Inferior parietal cortex (tissue), 1 donor: ENCODE results near the gene DEFB131A.
"Not testable (repeated sequence)": the region's sequence is repeated elsewhere in the genome, so short reads cannot be mapped to it uniquely, and the experiment has no call there.

Experiments
- DNase-seq: peaks from one replicate; pipeline ENCODE4 v3.0.0-alpha.2; 2016; ENCODE audit errors: extremely low spot score

The DEFB131A gene, protein sequence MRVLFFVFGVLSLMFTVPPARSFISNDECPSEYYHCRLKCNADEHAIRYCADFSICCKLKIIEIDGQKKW

DNA sequence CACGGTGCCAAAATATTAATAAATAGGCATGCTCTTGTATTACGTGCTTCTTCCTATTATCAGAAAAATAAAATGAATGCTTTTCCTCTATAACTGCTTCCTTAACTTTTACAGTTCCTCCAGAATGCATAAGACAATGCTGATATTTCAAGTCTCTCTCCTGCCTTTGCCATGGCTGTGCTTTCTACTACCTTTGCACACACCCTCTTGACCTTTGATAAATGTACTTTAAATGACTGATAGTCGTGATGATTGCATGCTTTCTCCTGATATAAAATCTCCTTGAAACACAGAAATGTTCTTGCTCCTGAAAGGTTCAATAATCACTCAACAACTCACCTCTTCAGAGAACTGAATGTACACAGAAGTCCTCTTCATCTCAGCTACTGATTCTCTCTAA lies at the start of gene DEFB131A:
Gene DEFB131A (plus strand): TSS at position 301 of the 400 bp plus-strand sequence. CDS start 120 bp downstream, outside the sequence.
- not testable (repeated sequence) for DNase-seq

DNA sequence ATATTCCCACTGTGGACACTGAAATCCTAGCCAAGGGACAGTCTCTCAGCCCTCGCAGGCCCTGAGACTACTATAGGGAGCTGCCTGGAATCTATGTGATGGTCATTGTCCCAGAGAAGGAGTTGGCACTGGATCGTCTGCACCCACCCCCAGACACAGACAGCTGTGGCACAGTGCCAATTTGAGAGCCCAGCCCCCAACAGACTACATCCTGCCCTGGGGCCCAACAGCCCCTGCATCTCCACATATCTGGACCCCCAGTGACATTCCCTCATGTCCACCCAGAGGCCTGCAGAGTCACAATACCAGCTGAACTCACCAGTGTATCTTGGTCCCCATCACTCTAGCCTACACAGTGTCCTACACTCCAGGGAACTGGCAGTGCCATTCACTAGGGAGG lies 38.4 kb upstream of the DEFB131A start:
- not testable (repeated sequence) for DNase-seq

DNA sequence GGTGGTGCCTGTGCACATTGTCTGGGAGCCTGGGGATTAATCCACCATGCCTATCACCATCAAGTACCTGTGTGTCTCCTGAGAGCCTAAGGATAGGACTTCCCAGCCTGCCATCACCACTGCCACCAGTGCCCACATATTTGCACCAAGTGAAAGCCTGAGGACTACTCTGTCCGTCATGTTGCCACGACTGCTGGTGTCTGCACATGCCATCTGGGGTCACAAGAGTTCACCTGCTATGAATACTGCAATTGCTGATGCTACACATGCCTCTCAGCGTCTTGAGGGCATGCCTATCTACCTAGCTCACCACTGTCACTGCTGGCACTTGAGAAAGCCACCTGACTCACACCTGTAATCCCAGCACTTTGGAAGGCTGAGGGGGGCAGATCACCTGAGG lies 37.7 kb upstream of the DEFB131A start:
- not testable (repeated sequence) for DNase-seq

- no peak for DNase-seq
Observed at GRCh38 chr4:9409793-9410192, 34.4 kb upstream of the DEFB131A start.

DNA sequence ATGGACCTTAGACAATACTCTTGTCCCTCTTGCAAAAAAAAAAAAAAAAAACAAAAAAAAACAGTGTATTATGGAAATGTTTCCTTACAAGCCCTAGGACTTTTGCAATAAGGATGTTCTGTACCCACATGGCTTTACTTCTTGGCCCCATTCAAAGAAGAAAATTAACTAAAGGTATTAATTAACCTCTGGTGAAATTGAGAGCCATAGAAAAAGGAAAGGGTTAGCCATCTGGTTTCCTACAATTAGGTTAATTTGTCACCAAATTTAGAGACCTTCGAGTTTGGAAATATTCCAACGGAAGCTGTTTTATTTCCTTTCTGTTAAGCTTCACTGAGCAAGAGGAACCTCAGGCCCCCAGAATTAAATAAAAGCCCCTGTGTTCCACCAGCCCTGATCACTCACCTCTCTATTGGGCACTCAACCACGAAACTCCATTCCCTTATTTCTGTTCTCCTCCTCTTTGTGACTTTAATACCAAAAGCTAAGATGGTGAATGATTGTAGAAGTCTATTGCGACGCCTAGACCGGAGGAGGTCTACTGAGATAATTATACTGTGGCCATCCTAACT lies 22.2 kb upstream of the DEFB131A start:
- not testable (repeated sequence) for DNase-seq

- not testable (repeated sequence) for DNase-seq
Observed at GRCh38 chr4:9425916-9426315, 18.3 kb upstream of the DEFB131A start.

DNA sequence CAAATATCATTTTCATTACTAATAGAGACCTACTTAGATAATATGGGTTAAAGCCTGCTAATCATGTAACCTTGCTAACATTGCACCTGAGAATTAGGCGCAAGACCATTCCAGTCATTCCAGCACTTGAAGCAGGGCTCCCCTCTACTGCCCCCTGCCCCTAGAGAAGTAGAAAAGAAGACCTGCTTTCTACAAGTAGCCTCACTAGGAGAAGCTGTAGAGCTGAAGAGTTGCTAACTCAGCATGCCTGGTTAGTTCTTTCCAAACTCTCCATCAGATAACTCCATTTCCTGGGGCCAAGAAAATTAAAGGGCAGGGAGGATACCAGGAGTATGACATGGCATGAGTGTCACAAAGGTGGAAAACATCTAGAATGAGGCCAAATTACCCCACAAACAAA lies 14.2 kb upstream of the DEFB131A start:
- not testable (repeated sequence) for DNase-seq

DNA sequence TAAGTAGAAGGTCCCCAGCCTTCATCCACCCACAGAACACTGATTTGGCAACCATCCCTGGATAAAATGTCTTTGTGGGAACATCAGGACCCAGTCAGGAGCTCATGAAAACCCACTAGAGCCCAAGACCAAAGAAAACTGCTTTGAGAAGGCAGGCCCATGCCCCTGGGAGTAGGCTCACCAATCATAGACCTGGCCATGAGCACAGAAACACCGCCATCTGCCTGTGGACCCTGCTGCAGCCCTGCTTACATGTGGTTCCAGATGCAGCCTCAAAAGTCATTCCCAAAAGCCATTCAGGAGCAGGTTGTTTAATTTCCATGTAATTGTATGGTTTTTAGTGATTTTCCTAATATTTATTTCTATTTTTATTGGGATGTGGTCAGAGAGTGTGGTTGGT lies 10.9 kb upstream of the DEFB131A start:
- not testable (repeated sequence) for DNase-seq

DNA sequence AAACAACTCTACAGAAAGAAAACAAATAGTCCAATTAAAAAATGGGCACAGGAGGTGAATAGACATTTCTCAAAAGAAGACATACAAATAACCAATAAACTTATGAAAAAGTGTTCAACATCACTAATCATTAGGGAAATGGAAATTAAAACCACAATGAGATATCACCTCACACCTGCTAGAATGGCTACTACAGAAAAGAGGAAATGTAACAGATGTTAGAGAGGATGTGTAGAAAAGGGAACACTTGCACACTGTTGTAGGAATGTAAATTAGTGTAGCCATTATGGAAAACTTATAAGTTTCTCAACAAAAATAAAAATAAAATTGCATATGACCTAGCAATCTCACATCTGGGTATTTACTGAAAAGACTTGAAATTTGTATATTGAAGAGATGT lies 7.5 kb upstream of the DEFB131A start:
- DNase-seq, result not testable (repeated sequence)

- not testable (repeated sequence) for DNase-seq
Observed at GRCh38 chr4:9442355-9442754, 1.9 kb upstream of the DEFB131A start.

- DNase-seq, result not testable (repeated sequence)
Observed at GRCh38 chr4:9444681-9445080, 467 bp downstream of the DEFB131A start.

DNA sequence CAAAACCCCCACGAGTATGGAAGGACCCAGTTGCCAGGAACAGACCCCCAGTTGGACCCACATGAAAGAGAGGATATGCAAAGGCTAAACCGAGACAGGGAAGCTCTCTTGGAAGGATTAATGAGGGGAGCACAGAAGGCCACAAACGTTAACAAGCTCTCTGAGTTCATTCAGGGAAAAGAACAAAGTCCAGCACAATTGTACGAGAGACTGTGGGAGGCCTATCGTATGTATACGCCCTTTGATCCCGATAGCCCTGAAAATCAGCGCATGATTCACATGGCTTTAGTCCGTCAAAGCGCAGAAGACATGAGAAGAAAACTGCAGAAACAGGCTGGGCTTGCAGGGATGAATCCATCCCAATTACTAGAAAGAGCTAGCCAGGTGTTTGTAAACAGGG lies 8.0 kb downstream of the DEFB131A start:
- DNase-seq, result not testable (repeated sequence)

DNA sequence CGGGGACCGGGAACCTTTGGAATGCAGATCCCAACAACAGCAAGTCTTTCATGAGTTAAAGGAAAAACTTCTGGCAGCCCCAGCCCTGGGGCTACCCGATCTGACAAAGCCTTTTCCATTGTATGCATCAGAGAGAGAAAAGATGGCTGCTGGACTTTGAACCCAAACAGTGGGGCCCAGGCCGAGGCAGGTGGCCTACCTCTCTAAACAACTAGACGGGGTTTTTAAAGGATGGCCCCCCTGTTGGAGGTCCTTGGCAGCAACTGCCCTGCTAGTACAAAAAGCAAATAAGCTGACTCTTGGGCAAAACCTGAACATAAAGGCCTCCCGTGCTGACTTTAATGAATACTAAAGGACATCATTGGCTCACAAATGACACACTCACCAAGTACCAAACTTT lies 10.1 kb downstream of the DEFB131A start:
- DNase-seq, result not testable (repeated sequence)

GRCh38 chr4:9455046-9455445 lies 10.8 kb downstream of the DEFB131A start:
- DNase-seq, result not testable (repeated sequence)

GRCh38 chr4:9479466-9479865 lies 35.3 kb downstream of the DEFB131A start:
- not testable (repeated sequence) for DNase-seq

DNA sequence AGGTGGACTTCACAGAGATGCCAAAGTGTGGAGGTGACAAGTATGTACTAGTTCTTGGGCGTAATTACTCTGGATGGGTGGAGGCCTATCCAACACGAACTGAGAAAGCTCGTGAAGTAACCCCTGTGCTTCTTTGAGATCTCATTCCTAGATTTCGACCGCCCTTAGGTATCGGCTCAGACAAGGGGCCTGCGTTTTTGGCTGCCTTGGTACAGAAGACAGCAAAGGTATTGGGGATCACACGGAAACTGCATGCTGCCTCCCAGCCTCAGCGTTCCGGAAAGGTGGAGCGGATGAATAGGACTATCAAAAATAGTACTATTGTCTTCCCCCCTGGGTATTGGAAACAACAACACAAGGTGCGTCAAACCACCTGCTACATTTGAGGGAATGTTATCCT lies 35.9 kb downstream of the DEFB131A start:
- not testable (repeated sequence) for DNase-seq

GRCh38 chr4:9482871-9483270 lies 38.7 kb downstream of the DEFB131A start:
- not testable (repeated sequence) for DNase-seq

DNA sequence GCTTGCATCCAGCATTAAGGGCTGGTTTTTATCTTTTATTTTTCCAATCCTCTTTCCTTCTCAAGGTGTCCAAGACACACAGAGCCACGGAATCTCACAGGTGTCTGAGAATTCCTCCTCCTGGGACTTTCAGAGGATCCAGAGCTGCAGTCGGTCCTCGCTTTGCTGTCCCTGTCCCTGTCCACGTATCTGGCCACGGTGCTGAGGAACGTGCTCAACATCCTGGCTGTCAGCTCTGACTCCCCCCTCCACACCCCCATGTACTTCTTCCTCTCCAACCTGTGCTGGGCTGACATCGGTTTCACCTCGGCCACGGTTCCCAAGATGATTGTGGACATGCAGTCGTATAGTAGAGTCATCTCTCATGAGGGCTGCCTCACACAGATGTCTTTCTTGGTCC lies 39.5 kb downstream of the DEFB131A start:
- DNase-seq, result not testable (repeated sequence)

- DNase-seq, result not testable (repeated sequence)
Observed at GRCh38 chr4:9486880-9487279, 42.7 kb downstream of the DEFB131A start.

DNA sequence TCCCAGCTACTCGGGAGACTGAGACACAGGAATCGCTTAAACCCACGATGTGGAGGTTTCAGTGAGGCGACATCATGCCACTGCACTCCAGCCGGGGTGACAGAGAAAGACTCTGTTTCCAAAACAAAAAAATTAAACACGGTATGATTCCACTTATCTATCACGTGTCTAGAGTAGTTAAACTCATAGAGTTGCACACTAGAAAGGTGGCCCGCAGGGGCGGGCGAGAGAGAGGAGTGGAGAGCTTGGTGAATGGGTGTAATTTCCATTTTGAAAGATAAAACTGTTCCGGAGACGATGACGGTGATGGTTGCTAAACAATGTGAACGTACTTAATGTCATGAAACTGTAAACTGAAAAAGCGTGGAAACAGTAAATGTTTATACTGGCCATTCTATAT lies 44.6 kb downstream of the DEFB131A start:
- DNase-seq, result not testable (repeated sequence)

DNA sequence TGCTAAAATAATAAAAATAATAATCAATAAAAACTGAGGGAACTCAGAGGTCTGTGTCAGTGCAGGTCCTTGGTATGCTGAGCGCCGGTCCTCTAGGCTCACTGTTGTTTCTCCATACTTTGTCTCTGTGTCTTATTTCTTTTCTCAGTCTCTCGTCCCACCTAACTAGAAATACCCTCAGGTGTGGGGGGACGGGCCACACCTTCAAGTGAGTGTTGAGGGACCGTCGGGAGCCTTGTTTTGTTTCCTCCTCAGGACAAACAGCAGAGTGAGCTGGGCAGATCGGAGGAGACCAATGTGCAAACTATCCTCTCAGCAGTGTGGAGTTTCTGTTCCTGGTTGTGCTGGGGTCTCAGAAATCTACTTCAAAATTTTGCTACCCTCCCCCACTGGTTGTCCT lies 46.3 kb downstream of the DEFB131A start:
- not testable (repeated sequence) for DNase-seq

GRCh38 chr4:9490986-9491385 lies 46.8 kb downstream of the DEFB131A start:
- DNase-seq, result not testable (repeated sequence)

DNA sequence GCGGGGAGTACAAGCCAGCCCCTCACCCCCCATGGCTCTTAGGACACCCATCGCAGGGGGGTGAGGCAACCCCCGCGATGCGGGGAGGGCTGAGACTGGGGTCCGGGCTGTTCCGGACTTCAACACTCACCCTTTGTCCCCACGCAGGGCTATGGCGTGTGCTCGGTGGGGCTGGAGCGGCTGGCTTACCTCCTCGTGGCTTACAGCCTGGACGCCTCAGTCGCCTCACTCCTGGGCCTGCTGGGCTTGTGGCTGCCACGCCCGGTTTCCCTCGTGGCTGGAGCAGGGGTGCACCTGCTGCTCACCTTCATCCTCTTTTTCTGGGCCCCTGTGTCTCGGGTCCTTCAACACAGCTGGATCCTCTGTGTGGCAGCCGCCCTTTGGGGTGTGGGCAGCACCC lies 49.4 kb downstream of the DEFB131A start:
- not testable (repeated sequence) for DNase-seq
